GM19351 (cell line): ENCODE data around the gene ANKIB1.
"Not testable (repeated sequence)": the region's sequence is repeated elsewhere in the genome, so short reads cannot be mapped to it uniquely, and the experiment has no call there.

Experiments
- ATAC-seq: cut with Tn5 transposase; IDR thresholded peaks from one replicate; pipeline ENCODE4 v1.9.1; 2021; ENCODE audit warnings: mild to moderate bottlenecking, moderate library complexity; ENCODE audit not compliant: unreplicated experiment

ANKIB1 gene

GRCh38 chr7:92245487-92246359, at the start of gene ANKIB1, which contains the start of gene KRIT1:
Gene ANKIB1 (plus strand): TSS chr7:92245974. CDS start chr7:92294979, 49,005 bp downstream.
Gene KRIT1 (minus strand): TSS chr7:92245914. CDS start chr7:92242135, 3,779 bp downstream.
- ATAC-seq = peak; percentile 77

- ATAC-seq = no peak
Observed at GRCh38 chr7:92200791-92201190, 45.0 kb upstream of the ANKIB1 start.

DNA sequence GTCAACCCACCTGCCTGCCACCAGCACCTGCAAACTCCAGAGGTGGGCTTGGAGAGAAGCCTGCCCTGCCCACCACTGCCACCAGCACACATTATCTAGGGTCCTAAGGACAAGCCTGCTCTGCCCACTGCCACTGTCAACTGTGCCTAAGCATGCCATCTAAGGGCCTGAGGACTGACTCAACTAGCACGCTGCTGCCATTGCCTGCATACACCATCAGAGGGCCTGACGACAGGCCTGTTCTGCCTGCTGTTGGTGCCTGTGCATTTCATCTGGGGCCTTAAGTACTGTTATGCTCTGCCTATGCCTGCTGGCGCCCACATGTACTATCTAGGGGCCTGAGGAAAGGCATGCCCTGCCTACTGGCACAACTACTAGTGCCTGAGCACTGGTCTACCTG, 39.8 kb upstream of the ANKIB1 start:
- no peak for ATAC-seq

- ATAC-seq = no peak
Observed at GRCh38 chr7:92206672-92207071, 39.1 kb upstream of the ANKIB1 start.

DNA sequence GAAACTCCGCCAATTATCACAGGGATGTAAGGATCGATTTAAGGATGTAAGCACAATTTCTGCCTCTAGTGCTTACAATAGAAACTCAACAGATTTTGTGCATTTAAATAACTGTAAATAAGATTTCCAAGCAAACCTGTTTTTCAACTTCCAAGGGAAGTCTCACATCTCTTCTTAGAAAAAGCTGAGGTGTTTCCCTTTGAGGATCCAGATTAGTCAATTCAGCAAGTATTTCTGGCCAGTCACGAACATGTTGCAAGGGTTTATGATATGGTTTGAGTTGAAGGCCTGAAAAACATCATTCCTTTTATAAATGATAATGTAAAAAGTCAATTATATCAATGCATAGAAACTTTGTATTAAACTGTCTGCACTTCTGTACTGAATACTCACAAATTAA, 24.0 kb upstream of the ANKIB1 start:
- no peak for ATAC-seq

DNA sequence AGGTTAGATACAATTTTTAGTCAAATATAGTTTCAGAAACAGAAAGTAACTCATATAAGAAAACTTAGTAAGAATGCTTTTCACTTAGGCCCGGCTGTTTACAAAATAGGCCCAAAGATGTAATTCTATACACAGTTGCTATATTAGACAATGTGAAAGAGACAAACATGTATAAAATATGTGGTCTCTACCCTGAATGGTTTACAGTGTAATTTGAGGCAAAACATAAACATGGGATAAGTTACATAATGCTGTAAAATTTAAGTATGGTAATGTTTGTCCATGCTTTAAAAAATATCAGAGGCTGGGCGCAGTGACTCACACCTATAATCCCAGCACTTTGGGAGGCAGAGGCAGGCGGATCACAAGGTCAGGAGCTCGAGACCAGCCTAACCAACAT, 18.8 kb upstream of the ANKIB1 start:
- ATAC-seq = no peak

- ATAC-seq = no peak
Observed at GRCh38 chr7:92228100-92228499, 17.7 kb upstream of the ANKIB1 start.

GRCh38 chr7:92228742-92229141, 17.0 kb upstream of the ANKIB1 start:
- no peak for ATAC-seq

- no peak for ATAC-seq
Observed at GRCh38 chr7:92230547-92230946, 15.2 kb upstream of the ANKIB1 start.

- no peak for ATAC-seq
Observed at GRCh38 chr7:92242972-92243371, 2.8 kb upstream of the ANKIB1 start.

GRCh38 chr7:92244808-92245486, 827 bp upstream of the ANKIB1 start:
- no peak for ATAC-seq

DNA sequence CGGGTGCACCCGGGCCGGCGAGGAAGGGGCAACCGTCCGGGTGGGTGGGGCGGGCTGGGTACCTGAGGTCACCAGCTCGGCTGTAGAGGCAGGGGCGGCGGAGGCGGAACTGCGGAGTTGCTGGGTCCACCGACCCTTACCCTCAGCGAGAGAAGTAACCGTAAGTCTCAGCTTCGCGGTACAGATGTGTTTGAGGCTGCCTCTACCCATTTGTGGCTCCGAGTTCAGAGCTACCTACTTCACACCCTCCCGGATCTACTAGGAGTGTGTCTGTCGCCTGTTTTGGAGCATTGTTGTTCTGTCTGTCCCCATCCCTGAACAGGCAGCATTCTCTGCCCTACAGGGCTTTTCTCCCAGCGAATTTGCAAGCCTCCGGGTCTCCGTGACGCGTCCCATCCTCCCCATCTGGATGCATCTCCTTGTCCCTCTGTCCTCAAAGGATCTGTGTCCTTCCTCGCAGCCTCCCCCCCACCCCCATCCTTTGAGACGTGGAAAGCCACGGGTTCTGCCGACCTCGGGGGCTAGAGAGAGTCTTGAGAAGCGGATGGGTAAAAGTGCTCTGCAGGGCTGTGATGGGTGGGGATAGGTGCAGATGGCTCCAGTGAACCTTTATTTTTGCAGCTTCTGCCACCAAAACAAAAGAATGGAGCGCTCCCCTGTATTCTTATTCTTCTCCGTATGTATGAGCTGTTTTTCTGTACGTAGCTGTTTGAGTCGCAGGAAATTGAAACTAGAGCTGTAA, 757 bp downstream of the ANKIB1 start:
- ATAC-seq = peak; percentile 36

- ATAC-seq = no peak
Observed at GRCh38 chr7:92250603-92251002, 4.8 kb downstream of the ANKIB1 start.

- no peak for ATAC-seq
Observed at GRCh38 chr7:92251181-92251580, 5.4 kb downstream of the ANKIB1 start.

DNA sequence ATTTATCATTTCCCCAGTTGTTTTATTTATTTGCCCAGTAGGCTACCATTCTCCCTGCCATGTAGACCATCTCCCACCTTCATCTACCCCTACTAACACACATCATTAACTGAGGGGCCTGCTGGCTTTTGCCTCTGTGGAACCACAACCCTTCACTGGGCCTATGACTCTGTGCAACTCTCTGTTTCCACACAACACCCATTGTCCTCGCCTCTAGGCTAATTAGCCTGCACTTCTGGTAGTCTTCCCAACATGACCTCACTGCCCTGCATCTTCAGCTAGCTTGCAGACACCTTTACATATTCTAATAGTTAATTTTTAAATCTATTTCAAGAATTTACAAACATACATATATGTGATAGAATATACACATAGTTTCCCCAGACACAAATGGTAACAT, 7.5 kb downstream of the ANKIB1 start:
- no peak for ATAC-seq

DNA sequence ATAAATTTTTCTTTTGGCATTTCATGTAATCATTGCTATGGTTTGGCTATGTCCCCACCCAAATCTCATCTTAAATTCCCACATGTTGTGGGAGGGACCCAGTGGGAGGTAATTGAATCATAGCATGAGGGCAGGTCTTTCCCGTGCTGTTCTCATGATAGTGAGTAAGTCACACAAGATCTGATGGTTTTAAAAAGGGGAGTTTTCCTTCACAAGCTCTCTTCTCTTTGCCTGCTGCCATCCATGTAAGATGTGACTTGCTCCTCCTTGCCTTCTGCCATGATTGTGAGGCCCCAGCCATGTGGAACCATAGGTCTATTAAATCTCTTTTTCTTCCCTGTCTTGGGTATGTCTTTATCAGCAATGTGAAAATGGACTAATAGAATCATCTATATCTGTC, 9.0 kb downstream of the ANKIB1 start:
- not testable (repeated sequence) for ATAC-seq

DNA sequence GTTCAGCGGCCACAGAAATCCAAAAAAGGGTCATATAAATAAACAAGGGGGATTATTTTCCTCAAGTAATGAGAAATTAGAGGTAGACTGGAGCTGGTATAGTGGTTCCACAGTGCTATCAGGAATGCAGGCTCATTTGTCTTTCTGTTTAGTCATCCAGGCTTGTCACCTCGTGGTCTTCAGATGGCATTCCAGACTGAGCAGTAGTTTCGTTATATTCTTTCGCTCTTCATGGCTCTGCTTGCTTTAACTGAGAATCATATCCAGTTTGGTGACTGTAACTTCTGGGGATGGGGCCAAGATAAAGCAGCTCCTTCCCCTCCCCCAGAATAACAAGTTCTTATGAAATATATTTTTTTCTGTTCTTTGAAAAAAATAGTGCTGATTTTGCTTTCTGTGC, 9.5 kb downstream of the ANKIB1 start:
- ATAC-seq = no peak

DNA sequence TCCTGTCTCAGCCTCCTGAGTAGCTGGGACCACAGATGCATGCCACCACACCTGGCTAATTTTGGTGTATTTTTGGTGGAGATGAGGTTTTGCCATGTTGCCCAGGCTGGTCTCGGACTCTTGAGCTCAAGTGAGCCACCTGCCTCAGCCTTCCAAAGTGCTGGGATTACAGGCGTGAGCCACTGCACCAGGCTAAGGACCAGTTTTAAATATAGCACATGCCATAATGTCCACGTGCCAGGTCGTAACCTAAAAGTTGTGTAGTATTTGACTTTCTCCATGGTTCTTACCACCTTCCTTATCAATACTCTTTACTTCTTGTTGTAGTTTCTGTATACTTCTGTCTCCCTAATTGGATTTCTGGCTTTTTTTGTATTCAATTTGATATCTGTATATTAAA, 13.3 kb downstream of the ANKIB1 start:
- no peak for ATAC-seq

GRCh38 chr7:92259610-92260247, 14.0 kb downstream of the ANKIB1 start:
- no peak for ATAC-seq

DNA sequence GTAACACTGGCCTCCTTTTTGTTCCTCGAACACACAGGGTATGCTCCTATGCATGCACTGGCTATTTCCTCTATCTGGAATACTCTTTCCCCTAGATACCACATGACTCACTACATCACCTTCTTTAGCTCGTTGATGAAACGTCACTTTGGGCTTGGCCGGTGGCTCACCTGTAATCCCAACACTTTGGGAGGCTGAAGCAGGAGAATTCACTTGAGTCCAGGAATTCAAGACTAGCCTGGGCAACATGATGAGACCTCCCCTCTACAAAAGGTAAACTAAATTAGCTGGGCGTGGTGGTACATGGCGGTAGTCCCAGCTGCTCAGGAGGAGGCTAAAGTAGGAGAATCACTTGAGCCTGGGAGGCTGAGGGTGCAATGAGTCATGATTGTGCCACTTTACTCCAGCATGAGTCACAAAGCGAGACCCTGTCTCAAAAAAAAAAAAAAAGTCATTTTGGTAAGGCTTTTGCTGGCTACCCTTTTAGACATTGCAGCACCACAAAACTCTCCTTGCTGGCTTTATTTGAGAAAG, 14.5 kb downstream of the ANKIB1 start:
- ATAC-seq = no peak
